HEK293T (cell line): ENCODE measurements around the gene FCRL6.

ENCODE experiments used
- ARNT ChIP-seq: fragments of 450-650 bp; IDR thresholded peaks from 2 replicates; pipeline ENCODE4 v1.6.1; 2017; ENCODE audit warnings: mild to moderate bottlenecking
- ELF4 ChIP-seq: fragments of 450-650 bp; IDR thresholded peaks from 2 replicates; pipeline ENCODE4 v1.6.1; 2017; ENCODE audit warnings: antibody characterized with exemption
- FOXA1 ChIP-seq: fragments of 450-650 bp; IDR thresholded peaks from 2 replicates; pipeline ENCODE4 v1.6.1; 2016; ENCODE audit warnings: mild to moderate bottlenecking
- FOXK2 ChIP-seq: fragments of 450-650 bp; IDR thresholded peaks from 2 replicates; pipeline ENCODE4 v1.6.1; 2016; ENCODE audit warnings: mild to moderate bottlenecking
- FOXM1 ChIP-seq: fragments of 450-650 bp; IDR thresholded peaks from 2 replicates; pipeline ENCODE4 v1.6.1; 2017; ENCODE audit warnings: mild to moderate bottlenecking, borderline replicate concordance
- HDGF ChIP-seq: fragments of 450-650 bp; IDR thresholded peaks from 2 replicates; pipeline ENCODE4 v1.6.1; 2017; ENCODE audit warnings: antibody characterized with exemption, borderline replicate concordance
- LEF1 ChIP-seq: fragments of 450-650 bp; IDR thresholded peaks from 2 replicates; pipeline ENCODE4 v1.6.1; 2017; ENCODE audit warnings: mild to moderate bottlenecking, borderline replicate concordance
- NFRKB ChIP-seq: fragments of 450-650 bp; IDR thresholded peaks from 2 replicates; pipeline ENCODE4 v1.6.1; 2016; ENCODE audit warnings: mild to moderate bottlenecking, moderate library complexity
- SP1 ChIP-seq: fragments of 450-650 bp; IDR thresholded peaks from 2 replicates; pipeline ENCODE4 v1.6.1; 2017
- SUZ12 ChIP-seq: fragments of 450-650 bp; IDR thresholded peaks from 2 replicates; pipeline ENCODE4 v1.6.1; 2016; ENCODE audit warnings: mild to moderate bottlenecking
- TARDBP ChIP-seq: fragments of 450-650 bp; IDR thresholded peaks from 2 replicates; pipeline ENCODE4 v1.6.1; 2016
- ZNF384 ChIP-seq: fragments of 450-650 bp; IDR thresholded peaks from 2 replicates; pipeline ENCODE4 v1.6.1; 2016

DNA sequence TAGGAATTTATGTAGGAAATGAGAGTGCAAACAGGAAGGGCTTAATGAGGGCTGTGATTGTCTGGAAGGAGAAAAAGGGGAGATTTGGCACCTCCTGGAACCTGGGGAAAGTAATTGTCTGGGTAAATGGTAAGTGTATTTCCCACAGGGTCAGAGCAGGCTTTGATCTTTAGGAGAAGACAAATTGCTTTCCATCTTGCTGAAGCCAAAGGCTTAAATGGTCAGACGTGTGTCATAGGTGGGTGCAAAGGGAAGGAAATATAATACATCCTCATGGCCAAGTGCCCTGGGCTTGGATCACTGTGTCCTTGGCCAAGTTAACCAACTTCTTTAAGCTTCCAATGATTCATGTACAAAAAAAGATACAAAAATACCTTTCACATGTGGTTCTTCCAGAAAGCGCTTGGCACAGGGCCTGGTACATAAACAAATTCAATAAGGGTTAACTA, 22.7 kb upstream of the FCRL6 start:
- TF ChIP-seq LEF1 (no peak), ELF4 (no peak), HDGF (no peak), FOXK2 (no peak), FOXA1 (no peak), TARDBP (no peak), ZNF384 (no peak), NFRKB (no peak), FOXM1 (no peak), SUZ12 (no peak), SP1 (no peak), ARNT (no peak)
